HEK293 (cell line): Measurements from ENCODE around the gene SMO.

ENCODE experiments used
- CTCF ChIA-PET: fragments of 350-600 bp; formaldehyde crosslinking; extraction: SDS; loops from one replicate; lab custom pipeline; 2021; ENCODE audit warnings: antibody characterized with exemption; lab: Yijun Ruan, JAX
- POLR2A ChIA-PET: fragments of 300-600 bp; formaldehyde crosslinking; extraction: SDS; loops from one replicate; lab custom pipeline; 2020; ENCODE audit warnings: antibody characterized with exemption, inconsistent platforms; lab: Yijun Ruan, JAX
- H3K27ac ChIP-seq: fragments of 200-500 bp; sonication (Bioruptor generic); 2 replicates; pipeline ENCODE4 v1.5.1; 2014; ENCODE audit warnings: low read depth, low read length, control low read depth, inconsistent platforms; ENCODE audit errors: extremely low read depth
- H3K36me3 ChIP-seq, 2 experiments: fragments of 200-500 bp in 1 of 2; sonication (Bioruptor generic) in 1 of 2; 1 replicate in 1 of 2; 2 replicates in 1 of 2; pipeline ENCODE4 v1.5.1; 2014 to 2017; ENCODE audit warnings: inconsistent platforms in 2 of 2, low read length in 2 of 2; ENCODE audit not compliant: control insufficient read depth in 2 of 2, insufficient read depth in 1 of 2
- H3K4me1 ChIP-seq: fragments of 200-500 bp; sonication (Bioruptor generic); 2 replicates; pipeline ENCODE4 v1.5.1; 2014; ENCODE audit warnings: mild to moderate bottlenecking, low read length, inconsistent platforms; ENCODE audit not compliant: control insufficient read depth, insufficient read depth
- H3K4me3 ChIP-seq: 2 replicates; pipeline ENCODE4 v1.5.1; 2011; ENCODE audit warnings: low read depth, mild to moderate bottlenecking, control low read depth, low read length, moderate library complexity
- H3K9me3 ChIP-seq: fragments of 200-500 bp; sonication (Bioruptor generic); 2 replicates; pipeline ENCODE4 v1.5.1; 2014; ENCODE audit warnings: low read depth, low read length, inconsistent platforms; ENCODE audit not compliant: control insufficient read depth, insufficient read depth
- GLI2 ChIP-seq: fragments of 450-650 bp; formaldehyde crosslinking; IDR thresholded peaks from 2 replicates; pipeline ENCODE4; 2017; ENCODE audit warnings: missing biosample characterization, missing genetic modification characterization, low read depth, borderline replicate concordance
- HOXA7 ChIP-seq: sonication (generic); formaldehyde crosslinking; IDR thresholded peaks from 2 replicates; pipeline ENCODE4 v1.8.1; 2022; ENCODE audit warnings: missing genetic modification reagents, borderline replicate concordance
- KLF1 ChIP-seq: fragments of 450-650 bp; formaldehyde crosslinking; IDR thresholded peaks from 2 replicates; pipeline ENCODE4 v1.5.1; 2016; ENCODE audit warnings: missing biosample characterization, missing genetic modification characterization
- MYNN ChIP-seq: fragments of 450-650 bp; formaldehyde crosslinking; IDR thresholded peaks from 2 replicates; pipeline ENCODE4 v1.5.1; 2016; ENCODE audit warnings: missing biosample characterization, missing genetic modification characterization, borderline replicate concordance
- SALL2 ChIP-seq: fragments of 450-650 bp; formaldehyde crosslinking; IDR thresholded peaks from 2 replicates; pipeline ENCODE4 v1.5.0; 2017; ENCODE audit warnings: missing biosample characterization, mild to moderate bottlenecking, missing genetic modification characterization, borderline replicate concordance
- SP2 ChIP-seq: fragments of 450-650 bp; formaldehyde crosslinking; IDR thresholded peaks from 2 replicates; pipeline ENCODE4 v1.5.1; 2016; ENCODE audit warnings: missing biosample characterization, missing genetic modification characterization
- TCF7L2 ChIP-seq: IDR thresholded peaks from 2 replicates; pipeline ENCODE4 v1.6.1; 2011; ENCODE audit warnings: low read depth, mild to moderate bottlenecking, inconsistent platforms, low read length, moderate library complexity, borderline replicate concordance
- TRIM28 ChIP-seq: IDR thresholded peaks from 2 replicates; pipeline ENCODE4 v1.6.1; 2011; ENCODE audit warnings: low read length, control low read depth, borderline replicate concordance
- ZBTB21 ChIP-seq: fragments of 450-650 bp; formaldehyde crosslinking; IDR thresholded peaks from 2 replicates; pipeline ENCODE4 v1.5.1; 2017; ENCODE audit warnings: missing biosample characterization, missing genetic modification characterization
- ZEB2 ChIP-seq: fragments of 450-650 bp; formaldehyde crosslinking; IDR thresholded peaks from 2 replicates; pipeline ENCODE4 v1.5.1; 2016; ENCODE audit warnings: missing biosample characterization, missing genetic modification characterization
- ZFHX2 ChIP-seq: fragments of 450-650 bp; formaldehyde crosslinking; conservative IDR thresholded peaks from 2 replicates; pipeline ENCODE4 v1.5.1; 2016; ENCODE audit warnings: missing biosample characterization, missing genetic modification characterization
- ZNF112 ChIP-seq: fragments of 450-650 bp; formaldehyde crosslinking; IDR thresholded peaks from 2 replicates; pipeline ENCODE4 v1.5.0; 2017; ENCODE audit warnings: missing biosample characterization, missing genetic modification characterization
- ZNF335 ChIP-seq: fragments of 450-650 bp; formaldehyde crosslinking; conservative IDR thresholded peaks from 2 replicates; pipeline ENCODE4 v1.5.1; 2016; ENCODE audit warnings: missing biosample characterization, missing genetic modification characterization
- ZNF366 ChIP-seq: fragments of 450-650 bp; formaldehyde crosslinking; conservative IDR thresholded peaks from 2 replicates; pipeline ENCODE4 v1.5.1; 2016; ENCODE audit warnings: missing biosample characterization, missing genetic modification characterization
- ZNF391 ChIP-seq: fragments of 450-650 bp; formaldehyde crosslinking; IDR thresholded peaks from 2 replicates; pipeline ENCODE4 v1.5.1; 2016; ENCODE audit warnings: low read depth, missing biosample characterization, missing genetic modification characterization, borderline replicate concordance
- ZNF404 ChIP-seq: fragments of 450-650 bp; formaldehyde crosslinking; IDR thresholded peaks from 2 replicates; pipeline ENCODE4 v1.5.1; 2017; ENCODE audit warnings: missing biosample characterization, missing genetic modification characterization
- ZNF426 ChIP-seq: fragments of 450-650 bp; formaldehyde crosslinking; IDR thresholded peaks from 2 replicates; pipeline ENCODE4 v1.5.1; 2017; ENCODE audit warnings: missing biosample characterization, missing genetic modification characterization, mild to moderate bottlenecking, inconsistent platforms, moderate library complexity
- ZNF433 ChIP-seq: fragments of 450-650 bp; formaldehyde crosslinking; IDR thresholded peaks from 2 replicates; pipeline ENCODE4 v1.5.1; 2016; ENCODE audit warnings: missing biosample characterization, missing genetic modification characterization, low read depth
- ZNF501 ChIP-seq: fragments of 450-650 bp; formaldehyde crosslinking; IDR thresholded peaks from 2 replicates; pipeline ENCODE4 v1.5.1; 2016; ENCODE audit warnings: missing biosample characterization, missing genetic modification characterization
- ZNF521 ChIP-seq: fragments of 450-650 bp; formaldehyde crosslinking; IDR thresholded peaks from 2 replicates; pipeline ENCODE4 v1.5.1; 2017; ENCODE audit warnings: missing biosample characterization, mild to moderate bottlenecking, missing genetic modification characterization
- ZNF561 ChIP-seq: fragments of 450-650 bp; IDR thresholded peaks from 2 replicates; pipeline ENCODE4 v1.5.1; 2018; ENCODE audit warnings: missing biosample characterization, missing genetic modification characterization, borderline replicate concordance
- ZNF585B ChIP-seq: fragments of 450-650 bp; formaldehyde crosslinking; IDR thresholded peaks from 2 replicates; pipeline ENCODE4 v1.5.1; 2016; ENCODE audit warnings: missing biosample characterization, missing genetic modification characterization
- ZNF664 ChIP-seq: fragments of 450-650 bp; formaldehyde crosslinking; IDR thresholded peaks from 2 replicates; pipeline ENCODE4 v1.5.1; 2016; ENCODE audit warnings: missing biosample characterization, missing genetic modification characterization
- ZNF670 ChIP-seq: fragments of 450-650 bp; formaldehyde crosslinking; IDR thresholded peaks from 2 replicates; pipeline ENCODE4 v1.5.1; 2016; ENCODE audit warnings: missing biosample characterization, missing genetic modification characterization, low read depth
- ZNF785 ChIP-seq: fragments of 450-650 bp; formaldehyde crosslinking; IDR thresholded peaks from 2 replicates; pipeline ENCODE4 v1.5.1; 2016; ENCODE audit warnings: missing biosample characterization, missing genetic modification characterization
- ZNF792 ChIP-seq: fragments of 450-650 bp; formaldehyde crosslinking; IDR thresholded peaks from 2 replicates; pipeline ENCODE4 v1.5.1; 2016; ENCODE audit warnings: missing biosample characterization, missing genetic modification characterization
- TF ChIP-seq, protein P1 (sequence below): fragments of 450-650 bp; formaldehyde crosslinking; IDR thresholded peaks from 2 replicates; pipeline ENCODE4 v1.5.1; 2017; ENCODE audit warnings: missing biosample characterization, missing genetic modification characterization
- TF ChIP-seq, protein P2 (sequence below): fragments of 450-650 bp; formaldehyde crosslinking; IDR thresholded peaks from 2 replicates; pipeline ENCODE4 v1.5.1; 2016; ENCODE audit warnings: missing biosample characterization, missing genetic modification characterization

Gene SMO

DNA sequence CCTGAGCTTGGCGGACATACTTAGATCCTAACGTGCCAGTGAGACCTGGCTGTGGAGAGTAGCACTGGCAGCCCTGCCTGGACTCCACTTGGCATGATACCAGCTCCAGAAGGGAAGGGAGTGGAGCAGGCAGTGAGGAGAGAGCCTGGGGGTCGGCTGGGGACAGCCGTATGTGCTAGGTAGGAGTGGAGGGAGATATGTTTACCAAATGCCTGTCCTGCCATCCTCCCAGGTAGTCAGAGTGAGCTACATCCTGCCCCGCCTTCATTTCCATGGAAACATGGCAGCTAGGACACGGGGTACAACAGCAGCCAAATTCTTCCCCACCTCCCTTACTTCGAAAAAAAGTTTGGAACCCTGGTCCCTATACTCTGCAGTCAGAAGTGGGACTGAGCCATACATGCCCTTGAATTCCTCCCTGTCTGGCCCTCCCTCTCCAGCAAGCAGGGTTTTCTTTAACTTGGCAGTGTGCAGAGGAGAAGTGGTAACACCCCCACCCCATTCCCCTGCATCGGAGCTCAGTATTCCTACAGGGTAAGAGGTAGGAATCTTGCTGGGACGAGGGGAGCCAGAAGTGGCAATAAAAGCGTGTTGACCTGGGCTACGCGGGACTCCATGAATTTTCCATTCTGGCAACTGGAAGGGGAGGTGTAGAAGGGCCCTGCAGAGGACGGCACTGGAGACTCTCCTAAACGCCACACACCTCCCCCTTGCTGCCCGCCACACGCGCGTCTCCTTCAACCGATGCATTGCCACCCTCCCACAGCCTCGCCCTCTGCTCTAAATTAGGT is 20.0 kb upstream of the SMO start:
- ChIA-PET POLR2A (no interaction called here), CTCF (interaction anchor here (0.5 to 0.8 kb wide), 2 partner anchors 41 to 771 kb away, joined by 4 to 5 read pairs; no protein-coding TSS in a partner anchor)
- Histone ChIP-seq H3K27ac (no peak overlapping the region), H3K9me3 (no peaks in the 10 kb centered on the region), H3K4me1 (no peaks in the 10 kb centered on the region), H3K36me3 (peaks cover 0 to 35% of the 10 kb centered on the region in 2 experiments; a peak in 1 of 3 replicates), H3K4me3 (no peak overlapping the region)
- no peak for TF ChIP-seq ZNF112 (tag by site-specific recombination)
- no peak for TF ChIP-seq TCF7L2
- no peak for TF ChIP-seq TRIM28
- no peak for TF ChIP-seq ZNF404
- TF ChIP-seq ZNF785 (tag by site-specific recombination), result no peak
- TF ChIP-seq ZNF335 (tag by site-specific recombination), result no peak
- no peak for TF ChIP-seq ZNF670 (tag by site-specific recombination)
- TF ChIP-seq SALL2 (tag by site-specific recombination), result no peak
- no peak for TF ChIP-seq SP2 (tag by site-specific recombination)
- TF ChIP-seq ZNF366 (tag by site-specific recombination), result no peak
- TF ChIP-seq ZNF521, result no peak
- TF ChIP-seq ZNF426, result no peak
- TF ChIP-seq ZEB2 (tag by site-specific recombination), result no peak
- TF ChIP-seq ZNF501 (tag by site-specific recombination), result no peak
- TF ChIP-seq ZBTB21 (tag by site-specific recombination), result no peak
- no peak for TF ChIP-seq ZNF433 (tag by site-specific recombination)

DNA sequence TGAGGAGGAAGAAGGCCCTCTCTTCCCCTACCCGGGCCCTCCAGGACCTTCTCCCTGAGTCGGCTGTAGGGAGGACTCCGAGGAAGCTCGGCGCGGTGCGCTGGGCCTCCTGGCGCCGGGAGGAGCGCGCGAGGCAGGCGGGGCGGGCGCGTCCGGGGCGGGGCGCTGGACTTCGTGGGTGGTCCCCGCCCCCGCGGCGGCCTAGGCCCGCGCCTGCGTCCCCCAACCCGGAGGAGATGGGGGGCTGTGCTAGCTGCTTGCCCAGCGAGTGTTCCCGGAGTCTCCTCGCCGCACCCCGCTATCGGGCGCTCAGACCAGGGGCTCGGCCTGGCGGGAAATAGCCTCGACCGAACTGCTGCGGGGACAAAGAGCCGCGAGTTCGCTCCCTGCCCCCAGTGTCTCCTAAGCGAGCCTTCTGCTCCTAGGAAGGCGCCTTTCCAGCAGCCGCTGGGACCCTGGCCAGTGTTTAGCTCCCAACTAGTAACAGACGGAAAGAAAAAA is 19.2 kb upstream of the SMO start:
- H3K27ac ChIP-seq, result no peak overlapping the region
- H3K4me3 ChIP-seq, result no peak overlapping the region
- TF ChIP-seq ZNF664 (no peak), GLI2 (no peak), ZNF391 (tag by site-specific recombination) (no peak), ZNF426 (no peak), HOXA7 (CRISPR knock-in tag) (no peak), KLF1 (tag by site-specific recombination) (no peak), ZNF585B (tag by site-specific recombination) (no peak)
- H3K9me3 ChIP-seq, result no peaks in the 10 kb centered on the region
- ChIA-PET POLR2A (no interaction called here), CTCF (interaction anchor here (0.5 to 1.2 kb wide), 3 partner anchors 42 to 770 kb away, joined by 3 to 5 read pairs (median 3); no protein-coding TSS in a partner anchor)
- H3K4me1 ChIP-seq, result no peaks in the 10 kb centered on the region
- H3K36me3 ChIP-seq, result peaks cover 0 to 35% of the 10 kb centered on the region in 2 experiments; a peak in 1 of 3 replicates

DNA sequence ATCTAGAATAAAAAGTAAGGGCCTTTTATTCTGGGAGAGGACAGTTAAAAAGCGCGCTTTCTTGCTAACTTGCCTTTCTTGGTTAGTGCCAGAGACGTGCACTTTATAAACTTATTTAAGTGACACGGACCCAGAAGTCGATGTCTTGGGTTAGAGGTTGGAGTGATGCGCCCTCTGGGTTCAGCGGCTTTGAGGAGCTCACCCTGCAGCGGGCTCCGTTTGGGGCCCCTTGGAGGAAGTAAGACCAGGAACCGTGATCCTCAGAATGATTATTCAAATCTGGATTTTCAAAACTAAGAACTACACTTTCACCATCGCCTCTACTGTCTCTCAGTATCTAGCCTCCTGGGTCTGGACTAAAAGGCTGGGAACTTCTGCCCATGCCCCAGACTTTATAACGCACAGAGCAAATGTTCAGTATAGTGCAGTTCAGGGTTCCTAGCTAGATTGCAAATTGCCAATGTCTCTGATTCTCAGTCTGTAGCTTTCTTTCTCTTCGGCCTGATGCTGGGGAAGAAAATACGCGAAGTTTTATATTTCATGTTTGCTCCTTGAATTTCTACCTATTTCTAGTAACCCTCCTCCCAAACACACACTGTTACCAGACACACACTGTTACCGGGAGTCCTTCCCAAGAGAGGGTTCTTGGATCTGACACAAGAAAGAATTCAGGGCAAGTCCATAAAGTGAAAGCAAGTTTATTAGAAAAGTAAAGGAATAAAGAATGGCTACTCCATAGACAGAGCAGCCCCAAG is 18.6 kb upstream of the SMO start:
- ChIA-PET CTCF (interaction anchor here (0.8 to 1.2 kb wide), 2 partner anchors 41 to 102 kb away, joined by 3 read pairs; no protein-coding TSS in a partner anchor), POLR2A (no interaction called here)
- Histone ChIP-seq H3K27ac (no peak overlapping the region), H3K9me3 (no peaks in the 10 kb centered on the region), H3K4me1 (no peaks in the 10 kb centered on the region), H3K4me3 (no peak overlapping the region), H3K36me3 (peaks cover 0 to 30% of the 10 kb centered on the region in 2 experiments; a peak in 1 of 3 replicates)
- TF ChIP-seq ZNF561 (no peak), ZFHX2 (tag by site-specific recombination) (no peak), ZEB2 (tag by site-specific recombination) (no peak), MYNN (tag by site-specific recombination) (no peak), ZNF792 (tag by site-specific recombination) (no peak)
- TF ChIP-seq, protein P1, sequence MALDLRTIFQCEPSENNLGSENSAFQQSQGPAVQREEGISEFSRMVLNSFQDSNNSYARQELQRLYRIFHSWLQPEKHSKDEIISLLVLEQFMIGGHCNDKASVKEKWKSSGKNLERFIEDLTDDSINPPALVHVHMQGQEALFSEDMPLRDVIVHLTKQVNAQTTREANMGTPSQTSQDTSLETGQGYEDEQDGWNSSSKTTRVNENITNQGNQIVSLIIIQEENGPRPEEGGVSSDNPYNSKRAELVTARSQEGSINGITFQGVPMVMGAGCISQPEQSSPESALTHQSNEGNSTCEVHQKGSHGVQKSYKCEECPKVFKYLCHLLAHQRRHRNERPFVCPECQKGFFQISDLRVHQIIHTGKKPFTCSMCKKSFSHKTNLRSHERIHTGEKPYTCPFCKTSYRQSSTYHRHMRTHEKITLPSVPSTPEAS (tag by site-specific recombination), result no peak
- TF ChIP-seq, protein P2, sequence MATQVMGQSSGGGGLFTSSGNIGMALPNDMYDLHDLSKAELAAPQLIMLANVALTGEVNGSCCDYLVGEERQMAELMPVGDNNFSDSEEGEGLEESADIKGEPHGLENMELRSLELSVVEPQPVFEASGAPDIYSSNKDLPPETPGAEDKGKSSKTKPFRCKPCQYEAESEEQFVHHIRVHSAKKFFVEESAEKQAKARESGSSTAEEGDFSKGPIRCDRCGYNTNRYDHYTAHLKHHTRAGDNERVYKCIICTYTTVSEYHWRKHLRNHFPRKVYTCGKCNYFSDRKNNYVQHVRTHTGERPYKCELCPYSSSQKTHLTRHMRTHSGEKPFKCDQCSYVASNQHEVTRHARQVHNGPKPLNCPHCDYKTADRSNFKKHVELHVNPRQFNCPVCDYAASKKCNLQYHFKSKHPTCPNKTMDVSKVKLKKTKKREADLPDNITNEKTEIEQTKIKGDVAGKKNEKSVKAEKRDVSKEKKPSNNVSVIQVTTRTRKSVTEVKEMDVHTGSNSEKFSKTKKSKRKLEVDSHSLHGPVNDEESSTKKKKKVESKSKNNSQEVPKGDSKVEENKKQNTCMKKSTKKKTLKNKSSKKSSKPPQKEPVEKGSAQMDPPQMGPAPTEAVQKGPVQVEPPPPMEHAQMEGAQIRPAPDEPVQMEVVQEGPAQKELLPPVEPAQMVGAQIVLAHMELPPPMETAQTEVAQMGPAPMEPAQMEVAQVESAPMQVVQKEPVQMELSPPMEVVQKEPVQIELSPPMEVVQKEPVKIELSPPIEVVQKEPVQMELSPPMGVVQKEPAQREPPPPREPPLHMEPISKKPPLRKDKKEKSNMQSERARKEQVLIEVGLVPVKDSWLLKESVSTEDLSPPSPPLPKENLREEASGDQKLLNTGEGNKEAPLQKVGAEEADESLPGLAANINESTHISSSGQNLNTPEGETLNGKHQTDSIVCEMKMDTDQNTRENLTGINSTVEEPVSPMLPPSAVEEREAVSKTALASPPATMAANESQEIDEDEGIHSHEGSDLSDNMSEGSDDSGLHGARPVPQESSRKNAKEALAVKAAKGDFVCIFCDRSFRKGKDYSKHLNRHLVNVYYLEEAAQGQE (tag by site-specific recombination), result no peak
